HG03571 (cell line): ENCODE results near the gene PLEKHM3.
A peak's percentile ranks its signal among the peaks of the same experiment; 100 is the strongest.

Experiments used
- ATAC-seq: cut with Tn5 transposase; IDR thresholded peaks from one replicate; pipeline ENCODE4 v1.9.1; 2021; ENCODE audit not compliant: unreplicated experiment

Gene PLEKHM3

DNA sequence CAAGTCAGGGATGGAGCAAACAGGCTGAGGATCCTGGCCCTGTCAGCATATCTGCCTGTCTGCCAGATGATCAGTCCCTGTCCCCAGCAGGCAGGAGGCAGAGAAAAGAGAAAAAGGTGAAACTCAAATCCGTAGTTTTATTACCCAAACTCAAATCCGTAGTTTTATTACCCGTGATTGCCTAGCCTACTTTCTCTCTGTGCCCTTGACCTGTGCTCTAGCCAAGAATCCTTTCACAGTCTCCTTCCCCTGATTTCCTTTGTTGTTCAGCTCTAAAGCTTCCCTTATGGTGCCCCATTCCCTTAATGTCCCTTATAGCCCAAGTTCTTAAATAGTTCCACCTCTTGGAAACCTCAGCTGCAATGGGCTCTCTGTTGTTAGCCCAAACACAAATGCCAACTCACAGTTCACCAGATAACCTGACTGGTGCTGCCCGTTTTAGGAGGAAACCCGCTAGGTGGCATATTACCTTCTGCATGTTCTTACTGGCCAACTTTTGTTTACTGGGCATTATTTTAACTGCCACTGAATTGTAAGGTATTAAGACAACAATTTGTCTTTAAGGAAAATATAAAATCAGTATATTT, 130.0 kb downstream of the PLEKHM3 start:
- no peak for ATAC-seq

DNA sequence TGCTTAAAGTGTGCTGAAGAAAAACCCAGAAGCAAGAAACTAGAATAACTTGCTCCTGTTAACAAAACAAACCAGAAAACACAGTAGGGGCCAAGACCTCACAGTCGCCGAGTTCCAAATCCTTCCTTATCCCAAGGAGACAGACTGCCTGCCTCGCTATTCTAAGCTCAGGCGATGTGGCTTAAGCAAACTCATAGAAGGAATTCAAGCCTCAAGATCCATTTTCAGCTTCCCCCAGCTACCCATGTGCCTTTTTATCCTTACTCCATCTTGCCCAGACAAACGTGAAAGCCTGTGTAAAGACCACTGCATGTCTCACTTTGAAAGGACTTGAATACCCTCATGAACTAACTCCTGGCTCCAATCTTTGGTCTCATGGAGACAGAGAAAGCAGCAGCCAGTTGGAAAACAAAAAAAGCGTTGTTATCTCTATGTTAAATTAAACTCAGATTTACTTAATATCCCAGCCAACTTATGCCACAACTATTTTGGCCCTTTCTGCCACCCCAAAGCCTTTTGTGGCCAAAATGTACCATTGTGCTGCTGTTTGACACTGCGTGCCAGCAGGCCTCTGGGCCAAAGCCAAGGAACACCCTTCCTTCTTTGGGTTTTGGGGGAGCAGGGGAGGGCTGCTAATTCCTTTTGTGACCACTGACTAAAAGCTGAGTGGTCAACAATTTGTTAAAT, 132.5 kb downstream of the PLEKHM3 start:
- ATAC-seq, result no peak

DNA sequence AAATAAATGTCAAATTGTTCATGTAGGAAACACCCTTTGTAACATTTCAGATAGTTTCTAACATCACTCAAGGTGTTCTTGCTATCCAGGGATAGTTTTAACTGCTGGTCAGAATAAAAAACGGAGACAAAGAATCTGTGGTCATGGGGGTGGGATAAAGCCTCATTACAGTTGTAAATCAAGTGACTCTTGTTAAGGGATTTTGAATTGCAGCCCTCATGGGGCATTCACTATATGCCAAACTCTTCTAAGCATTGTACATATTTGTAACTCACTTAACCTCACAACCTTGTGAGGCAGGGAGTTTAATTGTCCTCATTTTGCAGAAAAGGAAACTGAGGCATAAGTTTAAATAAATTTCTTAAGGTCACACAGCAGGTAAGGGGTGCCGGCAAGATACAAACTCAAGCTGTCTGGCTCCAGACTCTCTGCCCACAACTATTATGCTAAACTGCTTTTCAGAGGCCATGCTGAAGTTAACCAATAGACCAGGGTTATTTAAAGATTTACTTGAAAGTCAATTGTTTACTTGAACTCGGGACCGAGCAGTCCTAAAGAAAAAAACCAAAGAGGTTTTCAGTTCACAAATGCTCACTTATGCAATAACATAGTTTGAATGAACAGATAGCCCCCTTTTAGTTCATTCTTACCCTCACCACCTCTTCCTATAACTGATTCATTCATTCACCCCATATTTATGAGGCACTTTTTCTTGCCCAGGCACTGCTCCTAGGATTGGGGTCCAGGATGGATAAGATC, 134.1 kb downstream of the PLEKHM3 start:
- ATAC-seq, result no peak

DNA sequence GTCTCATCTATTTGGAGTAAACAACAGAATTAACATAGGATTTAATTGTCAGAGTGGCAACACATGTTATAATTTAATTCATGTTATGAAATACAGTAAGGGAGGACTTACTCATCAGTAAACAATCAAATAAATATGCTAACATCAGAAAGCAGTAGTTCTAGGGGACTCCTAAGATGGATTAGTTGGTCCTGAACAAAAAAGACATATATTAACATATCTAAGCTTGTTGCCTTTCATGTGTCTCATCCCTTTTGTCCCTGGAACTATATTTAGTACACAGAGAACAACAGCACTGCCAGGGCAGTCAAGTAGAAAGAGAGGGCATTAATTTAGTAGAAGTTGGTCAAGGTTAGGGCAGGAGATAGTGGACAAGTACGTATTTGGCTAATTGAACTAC, 137.8 kb downstream of the PLEKHM3 start:
- ATAC-seq, result no peak

DNA sequence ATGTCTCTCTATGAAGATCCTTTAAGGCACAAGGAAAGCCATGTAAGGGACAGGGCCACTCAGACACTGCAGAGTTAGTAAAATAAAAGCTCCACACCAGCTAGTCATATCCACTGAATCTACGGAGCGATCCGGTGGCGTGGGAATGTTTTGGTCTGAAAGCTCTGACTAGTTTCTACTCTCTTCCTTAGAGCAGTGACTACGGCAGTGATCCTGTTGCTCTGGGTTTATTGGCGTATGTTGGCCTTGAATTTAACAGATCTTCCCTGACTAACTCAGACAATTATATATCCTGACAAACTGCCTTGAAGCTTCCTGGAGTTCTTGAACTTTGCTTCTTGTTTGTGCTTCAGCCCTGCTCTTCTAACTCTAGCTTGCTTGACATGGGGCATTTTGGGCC, 140.3 kb downstream of the PLEKHM3 start:
- ATAC-seq, result no peak

DNA sequence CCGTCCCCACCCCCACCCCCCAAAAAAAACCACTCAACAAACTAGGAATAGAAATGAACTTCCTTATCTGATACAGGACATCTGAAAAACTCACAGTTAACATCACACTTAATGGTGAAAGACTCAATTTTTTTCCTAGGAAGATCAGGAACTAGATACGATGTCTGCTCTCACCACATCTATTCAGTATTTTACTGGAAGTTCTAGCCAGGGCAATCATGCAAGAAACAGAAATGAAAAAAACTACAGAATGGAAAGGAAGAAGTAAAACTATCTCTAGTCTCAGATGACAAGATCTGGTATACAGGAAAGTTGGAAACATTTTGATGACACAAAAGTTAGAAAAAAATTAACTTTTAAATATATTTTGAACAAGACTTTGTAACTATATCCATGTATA, 141.2 kb downstream of the PLEKHM3 start:
- no peak for ATAC-seq

DNA sequence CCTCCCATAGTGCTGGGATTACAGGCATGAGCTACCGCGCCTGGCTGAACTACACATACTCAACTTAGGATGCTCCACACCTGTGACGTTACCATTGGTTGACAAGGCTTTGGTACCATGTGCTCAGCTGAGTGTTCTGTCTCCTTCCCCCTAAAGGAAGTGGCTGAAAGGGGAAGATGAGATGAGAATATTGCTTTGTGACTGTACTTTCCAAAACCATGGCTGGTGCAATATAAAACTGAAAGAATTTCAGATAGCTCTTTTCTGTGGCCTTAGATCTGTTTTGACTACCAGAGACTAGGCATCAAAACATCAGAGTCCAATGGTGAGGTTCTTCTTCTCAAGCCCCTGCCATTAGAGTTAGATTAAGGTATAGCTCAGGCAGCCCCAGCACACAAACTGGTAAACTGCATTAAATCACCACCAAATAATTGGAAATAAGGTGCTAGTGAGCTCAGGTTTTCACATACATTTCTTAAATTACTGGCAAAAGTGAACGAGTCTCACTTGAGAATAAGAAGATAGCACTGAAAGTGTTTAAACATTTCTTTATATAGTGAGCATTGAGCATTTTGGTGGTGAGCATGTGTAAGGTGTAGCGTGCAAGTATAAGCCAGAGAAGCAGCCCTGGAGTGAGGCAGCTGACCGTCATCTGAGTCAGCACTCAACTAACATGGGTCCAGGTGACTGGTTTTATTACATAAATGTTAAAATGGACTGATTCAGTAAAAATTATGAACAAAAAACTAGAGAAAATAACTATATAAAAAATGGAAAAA, 142.1 kb downstream of the PLEKHM3 start:
- peak; percentile 55 for ATAC-seq

DNA sequence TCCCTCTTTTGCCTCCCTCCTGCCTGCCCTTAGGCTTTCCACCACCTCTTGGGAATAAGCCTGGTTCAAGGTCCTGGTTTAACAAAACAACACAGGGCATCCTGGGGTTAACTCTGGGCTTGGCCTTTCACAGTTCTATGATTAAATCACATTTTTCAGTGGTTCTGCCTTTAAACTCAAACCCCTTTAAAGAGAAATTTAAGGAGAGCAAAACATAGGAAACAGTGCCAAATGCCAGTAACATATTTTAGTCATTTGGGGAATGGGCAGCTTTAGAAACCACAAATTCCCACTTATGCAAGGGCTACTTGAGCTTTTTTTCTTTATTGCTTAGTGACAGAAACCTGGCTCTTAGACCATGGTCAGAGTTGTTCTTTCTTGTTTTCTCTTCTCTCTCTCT, 143.4 kb downstream of the PLEKHM3 start:
- no peak for ATAC-seq

DNA sequence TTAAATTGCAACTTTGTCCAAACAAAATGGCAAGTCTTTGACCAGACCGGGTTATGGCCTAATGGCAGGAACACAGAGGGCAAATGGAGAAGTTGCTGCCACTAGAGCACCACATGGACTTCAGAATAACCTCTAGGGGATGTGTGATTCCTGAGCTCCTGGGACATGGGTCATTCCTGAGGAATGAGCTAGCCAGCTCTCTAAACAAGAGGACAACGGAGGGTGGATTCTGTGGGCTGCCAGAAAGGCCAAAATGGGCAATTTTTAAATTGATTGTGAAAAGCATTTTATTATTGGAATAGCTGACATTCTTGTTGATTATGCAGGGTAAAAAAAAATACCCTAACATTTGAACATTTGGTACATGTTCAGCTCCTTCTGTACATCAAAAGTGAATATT, 145.8 kb downstream of the PLEKHM3 start:
- no peak for ATAC-seq

DNA sequence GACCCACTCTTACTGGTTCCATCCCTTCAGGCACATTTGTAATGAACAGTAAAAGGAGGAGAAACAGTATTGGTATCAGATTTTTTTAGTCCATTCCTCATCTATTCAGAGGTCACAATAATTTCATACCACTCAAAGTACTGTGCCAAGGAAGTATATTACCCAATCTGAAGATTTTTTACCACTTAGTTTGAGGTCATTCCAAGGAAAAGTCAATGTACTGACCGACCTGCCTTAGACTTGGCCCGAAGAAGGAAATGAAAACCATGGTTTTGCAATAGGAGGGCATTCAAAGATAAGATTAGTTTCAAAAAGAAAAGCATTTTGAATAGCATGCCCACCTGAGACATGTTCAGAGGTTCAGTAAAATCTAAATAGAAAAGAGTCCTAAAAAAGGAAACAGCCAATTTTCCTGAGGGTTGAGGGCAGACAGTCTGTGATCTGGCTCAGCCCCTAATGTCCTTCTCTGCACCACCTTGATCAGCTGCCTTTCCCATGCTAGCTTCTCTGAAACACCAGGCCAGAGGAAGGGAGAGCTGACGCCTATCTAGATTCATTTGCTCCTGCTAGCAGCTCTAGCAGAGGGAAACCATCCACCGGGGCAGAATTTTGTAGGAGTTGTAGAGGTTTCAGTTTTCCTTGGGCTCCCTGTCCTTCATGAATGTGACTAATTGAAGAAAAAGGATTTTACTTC, 148.3 kb downstream of the PLEKHM3 start:
- ATAC-seq, result no peak

DNA sequence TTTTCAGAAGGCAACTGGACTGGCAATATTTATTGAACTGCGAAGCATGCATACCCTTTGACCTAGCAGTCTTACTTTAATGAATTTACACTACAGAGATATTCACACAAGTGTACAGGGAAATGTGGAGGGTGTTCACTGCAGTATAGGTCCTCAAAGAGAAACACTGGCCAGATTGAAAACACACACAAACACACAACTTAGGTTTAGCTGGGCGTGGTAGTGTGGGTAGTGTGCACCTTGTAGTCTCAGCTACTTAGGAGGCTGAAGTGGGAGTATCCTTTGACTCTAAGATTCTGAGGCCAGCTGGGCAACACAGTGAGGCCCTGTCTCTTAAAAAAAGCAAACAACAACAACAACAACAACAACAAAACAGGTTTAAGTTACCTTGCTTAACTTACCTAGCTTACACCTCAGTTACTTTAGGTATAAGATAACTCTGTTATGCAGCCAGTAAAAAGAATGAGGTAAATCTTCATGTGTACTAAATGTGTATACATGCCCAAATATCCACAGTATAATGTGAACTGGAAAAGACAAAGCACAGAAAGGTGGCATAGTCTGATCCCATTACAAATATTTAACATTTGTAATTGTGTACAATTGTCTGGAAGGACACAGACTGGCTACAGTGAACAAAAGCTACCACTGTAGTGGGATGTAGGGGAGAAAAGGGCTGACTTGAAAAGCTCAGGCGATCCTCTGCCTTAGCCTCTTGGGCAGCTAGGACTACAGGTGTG, 149.7 kb downstream of the PLEKHM3 start:
- no peak for ATAC-seq

DNA sequence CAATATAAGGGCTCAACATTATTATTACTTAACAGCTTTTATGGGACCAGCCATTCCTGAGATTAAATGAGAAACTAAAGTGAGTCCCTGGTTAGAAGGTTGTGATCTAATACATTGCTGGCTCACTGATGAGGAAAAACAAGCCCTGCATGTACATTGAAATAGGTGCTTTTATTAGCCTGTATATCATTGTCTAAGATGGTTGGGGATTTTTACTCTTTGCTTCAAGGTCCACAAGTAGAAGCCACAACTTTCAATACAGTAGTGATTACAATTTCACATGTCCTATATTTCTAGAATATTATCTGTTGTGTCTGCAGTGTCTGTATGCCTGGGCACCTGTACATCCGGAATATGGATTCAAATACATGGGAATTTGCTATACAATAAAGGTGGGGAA, 151.5 kb downstream of the PLEKHM3 start:
- peak; percentile 78 for ATAC-seq

DNA sequence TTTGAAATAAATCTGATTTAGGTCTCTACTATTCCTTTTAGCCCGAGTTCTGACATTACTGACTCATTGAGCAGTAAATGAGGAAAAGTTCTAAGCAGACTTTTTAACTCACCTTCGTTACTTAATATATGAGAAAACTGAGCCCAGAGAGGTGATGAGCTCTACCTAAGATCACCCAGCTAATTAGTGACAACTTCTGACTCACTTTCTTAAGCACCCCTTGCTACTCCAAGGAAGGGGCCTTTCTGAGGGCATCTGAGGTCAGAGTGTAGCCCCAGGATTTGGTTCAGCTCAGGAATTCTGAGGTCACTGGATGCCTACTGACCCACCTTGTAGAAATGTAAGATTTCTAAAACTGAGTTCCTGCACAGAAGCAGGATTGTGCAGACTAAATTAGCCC, 153.4 kb downstream of the PLEKHM3 start:
- no peak for ATAC-seq

DNA sequence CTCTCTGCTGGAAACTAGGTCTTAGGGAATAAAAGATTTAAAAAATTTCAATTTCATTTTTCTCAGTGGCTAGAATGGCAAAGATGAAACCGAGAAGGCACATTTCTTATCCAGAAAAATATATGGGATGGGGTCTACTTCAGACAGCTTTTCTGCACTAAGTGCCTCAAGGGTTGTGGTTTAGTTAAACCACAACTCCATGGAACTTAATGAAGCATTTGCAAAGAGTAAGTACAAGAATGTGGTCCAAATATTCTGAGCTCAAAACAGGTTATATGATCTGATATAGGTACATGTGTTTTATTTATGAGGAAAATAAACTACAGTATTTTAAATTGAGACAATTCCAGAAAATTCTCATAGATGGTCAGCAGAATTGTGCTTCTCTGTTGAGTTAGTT, 153.8 kb downstream of the PLEKHM3 start:
- ATAC-seq, result no peak

DNA sequence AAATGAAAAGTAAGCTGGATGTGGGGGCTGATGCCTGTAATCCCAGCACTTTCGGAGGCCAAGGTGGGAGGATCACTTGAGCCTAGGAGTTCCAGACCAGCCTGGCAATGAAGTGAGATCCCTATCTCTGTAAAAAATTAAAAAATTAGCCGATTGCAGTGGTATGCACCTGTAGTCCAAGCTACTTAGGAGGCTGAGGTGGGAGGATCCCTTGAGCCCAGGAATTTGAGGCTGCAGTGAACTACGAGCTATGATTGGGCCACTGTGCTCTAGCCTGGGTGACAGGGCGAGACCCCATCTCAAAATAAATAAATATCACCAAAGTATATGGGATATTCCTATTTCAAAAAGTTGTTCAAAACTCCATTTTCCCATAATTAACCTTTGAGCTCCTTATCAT, 154.5 kb downstream of the PLEKHM3 start:
- ATAC-seq, result no peak

DNA sequence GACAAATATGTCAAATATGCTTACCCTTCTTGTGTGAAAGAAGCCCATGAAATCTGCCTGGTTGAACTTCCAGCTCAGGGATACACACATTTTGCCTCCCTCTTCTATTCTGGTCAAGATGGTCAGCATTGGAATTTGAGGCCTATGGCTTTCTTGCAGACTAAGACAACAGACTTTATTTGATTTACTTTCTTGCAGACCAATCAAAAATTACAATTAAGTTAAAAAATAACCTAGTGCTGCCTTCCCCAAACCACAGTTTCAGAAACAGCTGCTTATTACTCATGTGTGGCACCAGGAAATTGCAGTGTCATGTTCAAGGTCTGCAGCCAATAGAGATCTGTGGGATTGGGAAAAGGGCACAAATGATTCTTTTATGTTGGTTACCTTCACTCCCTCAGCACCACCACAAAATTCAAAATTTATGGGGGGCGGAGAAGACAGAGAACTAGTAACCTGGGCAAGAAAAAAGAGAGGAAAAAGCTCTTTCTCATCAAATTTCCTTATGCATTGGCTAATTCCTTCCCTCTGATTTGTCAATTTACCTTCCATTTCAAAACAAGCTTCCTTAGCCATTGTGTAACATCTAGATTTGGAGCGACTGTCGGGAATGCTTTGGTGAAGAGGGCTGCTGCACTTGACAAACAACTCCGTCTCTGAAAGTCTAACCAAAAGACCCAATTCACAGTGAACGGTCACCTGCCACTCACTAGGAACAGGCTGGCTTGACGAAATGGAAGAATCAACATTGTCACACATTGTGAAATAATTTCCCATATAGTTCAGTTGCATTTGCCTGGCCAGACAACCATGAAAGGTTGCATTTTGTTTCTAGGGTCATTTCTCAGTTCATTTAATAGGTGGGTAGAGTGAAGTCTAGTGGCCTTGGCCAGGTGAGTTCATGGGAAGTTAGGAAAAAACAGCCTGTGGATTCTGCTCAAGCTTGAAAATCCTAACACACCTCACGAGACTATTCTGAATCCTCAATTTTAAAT, 155.2 kb downstream of the PLEKHM3 start:
- ATAC-seq, result peak; percentile 66

DNA sequence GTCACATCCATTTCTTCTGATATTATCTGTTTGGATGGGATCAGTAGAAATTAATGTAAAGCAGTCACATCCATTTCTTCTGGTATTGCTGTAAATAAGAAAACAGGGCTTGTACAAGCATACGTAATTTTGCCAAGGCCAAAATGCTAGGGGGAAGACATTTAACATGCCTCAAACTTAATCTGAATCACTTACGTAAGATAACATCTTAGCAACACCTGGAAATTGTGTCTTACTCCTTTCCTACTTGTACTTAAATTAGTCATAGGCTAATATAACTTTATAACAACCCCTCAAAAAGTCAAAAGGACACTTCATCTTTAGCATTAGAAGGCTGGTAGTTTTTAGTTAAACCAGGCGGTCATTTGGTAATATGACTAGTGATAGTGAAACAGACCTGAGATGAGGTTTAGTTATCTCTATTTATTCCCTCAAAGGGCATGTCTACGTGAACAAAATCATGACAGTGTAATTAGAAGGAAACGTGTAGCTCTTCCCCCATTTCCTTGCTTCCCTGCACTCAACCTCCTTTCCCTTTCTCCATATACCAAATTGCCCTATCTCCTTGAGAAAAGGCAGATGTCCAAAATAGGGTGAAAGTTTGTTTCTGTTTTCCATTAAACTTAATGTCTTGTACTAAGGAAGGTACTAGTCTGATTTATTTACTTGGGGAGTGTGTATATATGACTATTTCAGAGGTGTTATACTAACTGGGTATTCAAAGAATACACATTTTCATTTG, 156.3 kb downstream of the PLEKHM3 start:
- ATAC-seq, result no peak

DNA sequence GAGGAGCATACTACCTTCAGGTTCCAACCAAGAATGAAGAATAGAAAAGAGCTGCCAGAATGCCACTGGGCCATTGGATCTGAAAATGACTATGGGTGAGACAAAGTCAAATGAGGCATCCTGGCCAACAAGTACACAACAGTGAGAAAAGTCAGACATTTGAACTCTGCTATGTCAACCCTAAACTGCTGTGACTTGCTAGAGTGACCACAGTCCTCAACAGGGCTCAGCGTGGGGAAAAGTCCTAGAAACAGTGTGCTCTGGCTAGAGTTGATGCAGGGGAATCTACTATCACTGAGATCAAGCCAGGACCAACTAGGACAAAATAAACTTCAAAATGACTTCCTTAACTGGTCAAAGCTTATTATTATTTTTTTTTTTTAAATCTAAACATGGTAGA, 157.4 kb downstream of the PLEKHM3 start:
- ATAC-seq, result no peak
